Measurements from ENCODE around the gene MAD1L1. TPM values are rescaled to one million over a fixed set of nuclear protein-coding genes. Genes with fewer than 3 reads are reported as not detected.

Gene MAD1L1
- total and polyA plus RNA-seq, 3 donors from 2014 or later = 63.1 to 149 (median 94.6) TPM

GRCh38 chr7:1946025-1946772 lies 286.5 kb downstream of the MAD1L1 start:
- no peaks in the 10 kb centered on the region for H3K36me3 ChIP-seq (ENCODE audit: low read depth, missing control alignments)
- no peaks in the 10 kb centered on the region for H3K27me3 ChIP-seq
- intact Hi-C loops (cut with DNase I; ENCODE audit: low total_unique reads) = no loop called here
- TF ChIP-seq POLR2A (IDR thresholded peaks at IDR 0.05) (no peak), CTCF (IDR thresholded peaks at IDR 0.05) (no peak)
- H3K4me1 ChIP-seq = peaks cover 19% of the 10 kb centered on the region
- no peaks in the 10 kb centered on the region for H3K9me3 ChIP-seq
- H3K27ac ChIP-seq = no peak overlapping the region
- no peak for DNase-seq
- WGBS, 2 donors = 96% methylated on average over 23 of the region's 23 CpGs
- no peak overlapping the region for H3K4me3 ChIP-seq

GRCh38 chr7:1945558-1945957 lies 287.2 kb downstream of the MAD1L1 start:
- Histone ChIP-seq H3K36me3 (ENCODE audit: low read depth, missing control alignments) (no peaks in the 10 kb centered on the region), H3K4me3 (no peak overlapping the region), H3K4me1 (peaks cover 14% of the 10 kb centered on the region), H3K27ac (no peak overlapping the region), H3K27me3 (no peaks in the 10 kb centered on the region), H3K9me3 (no peaks in the 10 kb centered on the region)
- intact Hi-C loops (cut with DNase I; ENCODE audit: low total_unique reads) = no loop called here
- DNase-seq = no peak
- WGBS, 2 donors = 80 to 85% methylated on average over 1 to 14 of the region's 14 CpGs
- TF ChIP-seq POLR2A (IDR thresholded peaks at IDR 0.05) (no peak), CTCF (IDR thresholded peaks at IDR 0.05) (no peak)

GRCh38 chr7:1944619-1945210 lies 288.0 kb downstream of the MAD1L1 start:
- intact Hi-C loops (cut with DNase I; ENCODE audit: low total_unique reads) = no loop called here
- Histone ChIP-seq H3K36me3 (ENCODE audit: low read depth, missing control alignments) (no peaks in the 10 kb centered on the region), H3K4me3 (no peak overlapping the region), H3K27me3 (no peaks in the 10 kb centered on the region), H3K27ac (no peak overlapping the region), H3K9me3 (no peaks in the 10 kb centered on the region), H3K4me1 (peaks cover 14% of the 10 kb centered on the region)
- TF ChIP-seq POLR2A (IDR thresholded peaks at IDR 0.05) (no peak), CTCF (IDR thresholded peaks at IDR 0.05) (no peak)
- DNase-seq = no peak
- WGBS, 2 donors = 98 to 100% methylated on average over 1 to 20 of the region's 21 CpGs

- TF ChIP-seq POLR2A (IDR thresholded peaks at IDR 0.05) (no peak), CTCF (IDR thresholded peaks at IDR 0.05) (no peak)
- no peaks in the 10 kb centered on the region for H3K36me3 ChIP-seq (ENCODE audit: low read depth, missing control alignments)
- no peak overlapping the region for H3K4me3 ChIP-seq
- intact Hi-C loops (cut with DNase I; ENCODE audit: low total_unique reads) = no loop called here
- H3K9me3 ChIP-seq = no peaks in the 10 kb centered on the region
- peaks cover 14% of the 10 kb centered on the region for H3K4me1 ChIP-seq
- no peaks in the 10 kb centered on the region for H3K27me3 ChIP-seq
- WGBS, 2 donors = 79 to 82% methylated on average over 24 of the region's 25 CpGs
- H3K27ac ChIP-seq = no peak overlapping the region
- no peak for DNase-seq
Observed at GRCh38 chr7:1943933-1944618, 288.7 kb downstream of the MAD1L1 start.
